GM21825 (cell line): ENCODE results near the gene TJP2.
A peak's percentile ranks its signal among the peaks of the same experiment; 100 is the strongest.
"Not testable (repeated sequence)": the region's sequence is repeated elsewhere in the genome, so short reads cannot be mapped to it uniquely, and the experiment has no call there.

ENCODE experiments used
- ATAC-seq: cut with Tn5 transposase; IDR thresholded peaks from one replicate; pipeline ENCODE4 v1.9.1; 2021; ENCODE audit warnings: mild to moderate bottlenecking, moderate library complexity; ENCODE audit not compliant: unreplicated experiment

The TJP2 gene

GRCh38 chr9:69157751-69158466 lies 16.2 kb upstream of the TJP2 start:
- ATAC-seq: no peak

DNA sequence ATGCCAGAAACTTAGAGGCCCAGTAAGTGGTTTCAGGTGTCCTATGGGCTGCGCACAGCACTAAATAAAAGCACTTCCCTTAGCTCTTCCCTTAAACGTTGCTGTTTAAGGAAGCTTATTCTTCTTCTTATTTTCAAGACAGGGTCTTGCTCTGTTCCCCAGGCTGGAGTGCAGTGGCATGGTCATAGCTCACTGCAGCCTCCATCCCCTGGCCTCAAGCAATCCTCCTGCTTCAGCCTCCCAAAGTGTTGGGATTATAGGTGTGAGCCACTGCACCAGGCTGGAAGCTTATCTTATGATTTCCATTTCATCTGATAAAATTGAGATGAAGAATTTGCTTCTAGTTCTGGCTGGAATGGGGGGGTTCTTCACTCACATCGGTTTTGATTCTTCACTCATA lies 15.6 kb upstream of the TJP2 start:
- ATAC-seq: no peak

- ATAC-seq: not testable (repeated sequence)
Observed at GRCh38 chr9:69164573-69164972, 9.5 kb upstream of the TJP2 start.

DNA sequence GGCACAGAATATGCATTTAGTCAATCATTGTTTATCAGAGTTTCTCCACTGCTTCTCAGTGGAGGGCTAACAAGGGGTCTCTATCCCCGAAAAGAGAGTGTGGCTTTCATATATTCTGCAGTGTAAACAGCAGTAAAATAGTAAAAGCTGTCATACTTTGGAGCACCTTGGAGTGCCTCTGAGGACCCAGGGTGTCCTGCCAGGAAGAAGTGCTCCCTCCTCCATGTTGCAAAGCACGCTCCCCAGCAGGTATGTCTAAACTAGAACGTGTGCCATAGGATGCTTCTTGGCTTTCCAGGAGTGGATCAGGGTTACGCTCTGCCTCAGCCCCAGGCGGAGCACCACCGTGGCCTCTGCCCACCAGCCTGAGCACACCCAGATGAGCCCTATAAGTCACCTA lies 8.5 kb upstream of the TJP2 start:
- no peak for ATAC-seq

DNA sequence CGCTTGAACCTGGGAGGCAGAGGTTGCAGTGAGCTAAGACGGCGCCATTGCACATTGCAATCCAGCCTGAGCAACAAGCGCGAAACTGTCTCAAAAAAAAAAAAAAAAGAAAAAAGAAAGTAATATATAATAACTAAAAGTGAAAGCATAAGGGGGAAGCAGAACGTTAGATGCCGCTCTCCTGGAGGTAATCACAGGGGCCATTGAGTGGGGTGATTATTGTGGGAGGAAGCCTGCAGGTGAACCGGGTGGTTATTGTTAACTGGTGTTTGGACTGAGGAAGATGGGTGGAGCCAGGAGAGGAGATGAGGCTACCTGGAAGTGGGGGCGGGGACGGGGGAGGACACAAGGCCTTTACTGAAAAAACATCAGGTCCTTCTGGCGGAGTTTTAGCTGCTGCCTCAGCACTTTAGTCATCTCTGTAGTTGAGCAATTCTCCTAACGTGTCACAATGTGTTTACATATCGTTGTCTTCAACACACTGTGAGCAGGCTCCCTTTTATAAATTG lies 5.3 kb upstream of the TJP2 start:
- peak; percentile 41 for ATAC-seq

DNA sequence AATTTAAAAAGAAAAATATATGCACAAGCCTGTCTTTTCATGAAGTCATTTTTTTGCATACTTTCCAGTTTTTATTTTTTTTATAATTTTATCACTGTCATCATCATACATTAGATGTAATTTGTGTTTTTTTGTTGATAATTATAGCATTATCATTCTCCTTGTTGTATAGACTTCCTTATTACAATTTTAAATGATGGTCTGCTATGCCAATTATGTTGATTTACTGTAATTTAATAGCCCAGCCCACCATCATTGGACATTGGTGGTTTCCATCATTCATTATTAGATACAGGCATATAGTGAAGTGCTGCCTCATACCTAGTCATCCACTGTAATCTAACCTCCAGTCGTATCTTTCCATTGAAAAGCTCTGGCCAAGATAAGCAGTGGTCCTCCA lies 3.8 kb upstream of the TJP2 start:
- no peak for ATAC-seq

- ATAC-seq: no peak
Observed at GRCh38 chr9:69171049-69171448, 3.0 kb upstream of the TJP2 start.

DNA sequence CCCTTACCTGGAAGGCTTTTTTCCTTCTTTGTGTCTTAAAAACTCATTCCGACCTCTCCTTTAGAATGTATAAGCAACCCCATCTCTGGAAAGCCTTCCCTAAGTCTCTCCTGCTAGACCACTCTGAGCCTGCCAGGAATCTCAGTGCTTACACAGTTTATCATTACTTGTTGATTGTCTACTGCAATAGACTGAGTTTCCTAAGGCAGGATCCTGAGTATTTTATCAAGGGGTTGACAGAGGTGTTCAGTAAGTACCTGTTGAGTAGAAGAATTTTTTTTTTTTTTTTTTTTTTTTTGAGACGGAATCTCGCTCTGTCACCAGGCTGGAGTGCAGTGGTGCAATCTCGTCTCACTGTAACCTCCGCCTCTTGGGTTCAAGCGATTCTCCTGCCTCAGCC lies 2.6 kb upstream of the TJP2 start:
- no peak for ATAC-seq

DNA sequence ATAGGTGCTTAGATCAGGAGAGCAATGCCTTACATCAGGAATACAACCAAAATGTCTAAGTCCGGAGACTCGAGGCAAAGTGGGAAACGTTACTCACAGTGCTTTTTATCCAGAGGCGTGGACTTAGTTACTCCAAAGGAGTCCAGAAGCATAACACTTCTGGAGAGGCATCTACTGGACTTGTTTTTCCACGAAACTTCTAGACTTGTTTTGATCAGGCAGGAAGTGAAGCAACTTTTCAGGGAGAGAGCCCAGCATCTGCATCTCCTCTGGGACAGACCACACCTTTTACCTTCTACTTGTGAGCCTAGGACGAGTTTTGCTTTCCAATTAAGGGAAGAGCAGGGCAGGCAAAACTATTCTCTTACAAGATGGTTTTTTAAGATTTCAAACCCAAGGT lies 1.2 kb upstream of the TJP2 start:
- no peak for ATAC-seq

DNA sequence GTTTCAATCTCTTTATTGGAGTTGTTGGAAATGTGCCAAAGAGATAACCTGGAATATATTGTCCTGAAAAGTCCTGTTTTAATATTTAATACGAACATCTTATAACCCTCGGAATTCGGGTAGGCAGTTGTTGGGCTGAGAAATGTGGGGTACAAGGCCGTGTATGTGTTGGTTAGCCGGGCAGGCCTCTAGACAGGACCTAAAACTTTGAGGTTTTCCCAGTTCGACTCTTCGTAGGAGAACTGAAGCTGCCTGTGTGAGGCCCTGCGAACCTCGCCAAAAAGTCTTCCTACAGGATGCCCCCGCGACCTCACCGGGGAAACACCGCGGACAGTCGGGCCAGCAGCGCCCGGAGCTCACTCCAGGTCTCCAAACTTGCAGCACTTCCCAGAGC lies 583 bp upstream of the TJP2 start:
- no peak for ATAC-seq

DNA sequence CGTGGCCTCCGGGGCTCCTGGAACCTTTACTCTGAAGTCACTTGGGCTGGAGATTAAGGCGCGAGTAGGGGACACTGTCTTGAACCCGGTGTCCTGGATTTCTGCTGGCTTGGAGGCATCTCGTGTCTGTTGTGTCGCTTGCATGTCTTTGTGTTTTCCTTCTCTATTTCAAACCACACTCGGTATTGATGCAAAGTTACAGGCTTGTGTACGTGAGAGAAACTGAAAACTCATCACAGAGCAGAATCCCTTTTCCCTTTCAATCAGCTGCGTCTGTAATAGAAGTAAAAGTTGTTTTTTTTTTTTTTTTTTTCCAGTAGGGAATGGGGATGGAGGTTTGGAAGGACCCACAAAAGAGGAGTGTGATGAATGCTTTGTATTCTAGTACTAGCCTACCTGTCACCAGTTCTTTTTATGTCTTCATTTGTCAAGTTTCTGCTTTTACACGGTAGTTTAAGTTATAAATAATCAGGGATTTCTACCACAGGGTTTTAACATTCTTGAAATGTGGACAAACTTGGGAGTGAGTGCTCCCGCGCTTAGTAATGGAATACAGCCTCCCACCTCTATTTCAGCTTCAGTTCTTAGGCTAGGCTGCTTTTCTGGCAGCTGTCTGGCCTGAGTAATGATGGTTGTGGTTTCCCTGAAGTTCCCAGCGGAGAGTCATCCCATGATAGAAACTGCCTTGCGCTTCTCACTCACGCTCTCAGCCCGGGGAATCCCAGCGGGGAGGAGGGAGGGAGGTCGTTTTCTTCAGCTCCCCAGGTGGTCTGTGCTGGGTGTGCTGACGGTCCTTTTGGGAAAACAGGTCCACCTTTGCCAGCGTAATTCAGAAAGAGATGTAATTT lies 763 bp downstream of the TJP2 start:
- peak; percentile 56 for ATAC-seq

DNA sequence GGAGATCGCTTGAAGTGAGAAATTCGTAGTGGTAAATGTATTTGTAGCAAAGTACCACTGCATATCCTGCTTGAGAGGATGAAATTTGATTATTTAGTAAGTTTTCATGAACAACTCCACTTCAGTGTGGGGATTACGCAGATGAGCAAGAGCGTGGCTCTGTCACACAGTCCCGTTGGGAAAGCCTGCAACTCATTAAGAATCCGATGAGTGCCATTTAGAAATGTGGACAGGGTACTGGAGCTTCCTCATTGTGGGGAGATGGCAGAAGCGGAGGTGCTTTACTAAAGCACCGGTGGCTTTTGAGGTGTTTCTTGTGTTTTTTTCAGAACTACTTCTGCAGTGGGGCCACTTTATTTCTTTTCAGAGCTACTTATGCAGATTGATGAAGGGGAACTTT lies 1.4 kb downstream of the TJP2 start:
- ATAC-seq: peak; percentile 16

DNA sequence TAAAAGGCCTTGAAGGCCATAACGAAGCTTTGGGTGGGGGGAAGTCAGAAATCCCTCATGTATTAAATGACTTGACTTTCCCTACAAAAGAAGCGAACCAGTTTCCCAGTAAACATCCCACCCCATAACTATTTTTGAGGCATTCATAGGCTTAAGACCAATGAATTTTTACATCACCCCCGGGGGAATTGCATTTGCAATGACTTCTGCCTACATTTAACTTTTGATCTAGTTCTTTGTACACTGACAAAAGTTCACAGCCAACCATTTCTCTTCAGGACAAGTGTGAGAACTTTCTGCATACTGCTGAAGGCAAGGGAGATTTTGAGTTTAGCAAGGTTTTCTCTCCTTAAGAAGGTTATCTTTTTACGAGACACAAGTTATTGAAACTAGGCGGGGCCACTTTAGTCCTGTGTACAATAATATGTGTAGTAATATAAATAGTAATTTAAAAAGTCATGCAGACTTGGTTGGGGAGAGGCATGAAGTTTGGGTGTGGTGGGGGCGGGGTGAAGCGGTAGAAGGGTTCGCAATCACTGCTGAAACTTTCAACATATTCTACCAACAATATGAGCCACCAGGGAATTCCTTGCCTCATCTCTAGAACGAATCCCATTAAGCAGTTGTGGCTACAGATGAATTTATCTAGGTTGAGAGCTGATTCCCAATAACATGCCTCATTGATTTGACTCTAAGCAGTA lies 2.5 kb downstream of the TJP2 start:
- no peak for ATAC-seq

DNA sequence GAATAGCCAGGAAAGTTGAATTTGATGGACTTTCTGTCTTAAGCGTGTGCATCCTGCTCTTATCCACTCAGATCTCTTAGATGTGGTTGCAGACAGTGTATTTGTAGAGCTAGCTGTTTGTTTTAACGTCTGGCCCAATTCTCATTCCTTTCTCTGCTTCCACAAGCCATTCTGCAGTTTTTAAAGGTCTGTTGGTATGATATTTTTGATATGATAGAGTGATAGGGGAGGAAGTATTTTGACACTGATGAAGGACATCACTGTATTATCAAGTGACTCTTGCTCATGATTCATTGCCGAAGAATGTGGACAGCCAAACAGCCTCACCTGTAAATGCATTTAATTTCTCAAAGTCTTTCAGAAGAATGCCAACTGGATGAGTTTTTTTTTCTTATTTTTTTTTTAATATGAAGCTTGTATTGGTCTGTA lies 4.5 kb downstream of the TJP2 start:
- no peak for ATAC-seq

DNA sequence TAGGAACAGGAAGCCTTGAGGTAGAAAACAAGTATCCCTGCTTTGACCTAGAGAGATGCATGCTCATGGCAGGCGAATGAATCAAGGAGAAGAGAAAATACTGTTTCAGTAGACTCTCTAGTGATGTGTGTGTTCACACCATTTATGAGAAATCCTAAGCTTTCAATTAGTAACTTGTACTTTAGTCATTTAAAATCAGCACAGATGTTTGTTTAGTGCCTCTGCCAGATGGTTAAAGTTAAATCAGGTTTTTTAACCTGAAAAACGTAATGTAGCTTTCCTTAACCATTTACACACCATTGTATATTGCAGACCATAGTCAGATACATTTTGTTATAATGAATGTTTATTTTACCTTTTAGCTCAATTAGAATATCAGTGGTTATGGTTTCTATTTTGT lies 5.0 kb downstream of the TJP2 start:
- no peak for ATAC-seq

- no peak for ATAC-seq
Observed at GRCh38 chr9:69180200-69180599, 6.1 kb downstream of the TJP2 start.

DNA sequence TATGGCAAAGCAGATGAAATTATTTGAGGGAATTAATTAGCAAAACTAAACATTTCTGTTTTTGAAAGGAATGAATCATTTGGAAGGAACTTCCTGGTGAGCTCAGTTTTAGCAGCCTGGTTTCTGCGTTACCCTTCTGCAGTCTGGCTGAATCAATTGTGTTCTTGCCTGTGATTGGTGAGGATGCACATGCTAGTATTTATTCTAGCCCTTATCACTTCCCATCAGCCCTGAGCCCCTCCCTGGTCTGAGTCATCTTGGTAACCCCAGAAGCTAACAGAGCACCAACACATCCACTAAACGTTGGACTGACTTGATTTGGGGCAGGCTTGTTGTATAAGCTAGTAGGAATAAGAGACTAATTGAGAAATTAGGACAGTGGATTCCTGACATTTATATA lies 6.6 kb downstream of the TJP2 start:
- ATAC-seq: no peak

- ATAC-seq: no peak
Observed at GRCh38 chr9:69181908-69182353, 7.9 kb downstream of the TJP2 start.

GRCh38 chr9:69184266-69184665 lies 10.2 kb downstream of the TJP2 start:
- ATAC-seq: no peak

DNA sequence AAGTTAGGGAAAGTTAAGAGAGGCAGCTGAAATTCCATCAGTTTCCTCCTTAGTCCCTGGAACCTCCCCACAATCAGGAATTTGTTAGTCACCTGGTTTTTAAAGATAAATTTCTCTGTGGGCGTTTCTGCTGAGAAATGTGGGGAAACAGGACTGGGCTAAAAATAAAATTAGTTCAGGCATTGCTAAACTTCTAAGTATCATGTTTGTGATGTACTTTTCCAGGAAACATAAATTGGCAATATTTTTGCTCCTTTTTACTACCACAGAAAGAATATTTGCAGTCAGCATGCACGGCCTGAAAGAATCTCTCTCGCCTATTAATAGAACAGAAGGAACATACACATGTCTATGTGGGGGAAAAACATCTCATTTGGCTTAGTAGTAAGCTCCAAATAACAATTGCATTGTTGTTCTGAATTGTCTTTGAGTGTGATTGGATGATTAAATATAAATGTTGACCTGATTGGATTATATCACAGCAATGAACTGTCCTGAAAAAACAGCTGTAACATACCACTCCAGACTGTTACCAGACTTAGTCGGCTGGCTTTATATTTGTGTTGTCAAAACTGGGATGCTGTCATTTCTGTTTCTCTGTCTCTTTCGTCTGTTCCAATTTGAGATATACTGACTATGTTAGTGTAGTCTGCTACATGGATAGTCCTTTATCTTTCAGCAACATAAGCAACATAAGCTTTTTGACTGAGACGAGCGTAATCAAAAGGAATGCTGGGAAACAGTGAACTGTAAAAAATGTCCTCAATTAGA lies 12.9 kb downstream of the TJP2 start:
- no peak for ATAC-seq

GRCh38 chr9:69188975-69189374 lies 14.9 kb downstream of the TJP2 start:
- ATAC-seq: no peak
